T-helper 1 cell treated with Interleukin-12 subunit alpha and Interleukin-12 subunit beta and Interleukin-4 antibody, amounts not matched to agents 30 ng/mL and 1 ng/mL, for 36 hours (primary cell): ENCODE measurements around the gene NPC1. TPM values are rescaled to one million over a fixed set of nuclear protein-coding genes. Genes with fewer than 3 reads are reported as not detected.
"Not testable (repeated sequence)": the region's sequence is repeated elsewhere in the genome, so short reads cannot be mapped to it uniquely, and the experiment has no call there.

ENCODE experiments used
- intact Hi-C: fragments of 100-400 bp; cut with micrococcal nuclease; formaldehyde crosslinking; loops from one replicate; pipeline ENCODE4 v1.15.1; 2024
- total RNA-seq: library from RNA; stranded (reverse); gene quantifications from 2 replicates; pipeline ENCODE4 v1.2.3, GENCODE V29; 2022

NPC1 gene
- total RNA-seq, result 47.6 and 50.9 TPM in 2 replicates

DNA sequence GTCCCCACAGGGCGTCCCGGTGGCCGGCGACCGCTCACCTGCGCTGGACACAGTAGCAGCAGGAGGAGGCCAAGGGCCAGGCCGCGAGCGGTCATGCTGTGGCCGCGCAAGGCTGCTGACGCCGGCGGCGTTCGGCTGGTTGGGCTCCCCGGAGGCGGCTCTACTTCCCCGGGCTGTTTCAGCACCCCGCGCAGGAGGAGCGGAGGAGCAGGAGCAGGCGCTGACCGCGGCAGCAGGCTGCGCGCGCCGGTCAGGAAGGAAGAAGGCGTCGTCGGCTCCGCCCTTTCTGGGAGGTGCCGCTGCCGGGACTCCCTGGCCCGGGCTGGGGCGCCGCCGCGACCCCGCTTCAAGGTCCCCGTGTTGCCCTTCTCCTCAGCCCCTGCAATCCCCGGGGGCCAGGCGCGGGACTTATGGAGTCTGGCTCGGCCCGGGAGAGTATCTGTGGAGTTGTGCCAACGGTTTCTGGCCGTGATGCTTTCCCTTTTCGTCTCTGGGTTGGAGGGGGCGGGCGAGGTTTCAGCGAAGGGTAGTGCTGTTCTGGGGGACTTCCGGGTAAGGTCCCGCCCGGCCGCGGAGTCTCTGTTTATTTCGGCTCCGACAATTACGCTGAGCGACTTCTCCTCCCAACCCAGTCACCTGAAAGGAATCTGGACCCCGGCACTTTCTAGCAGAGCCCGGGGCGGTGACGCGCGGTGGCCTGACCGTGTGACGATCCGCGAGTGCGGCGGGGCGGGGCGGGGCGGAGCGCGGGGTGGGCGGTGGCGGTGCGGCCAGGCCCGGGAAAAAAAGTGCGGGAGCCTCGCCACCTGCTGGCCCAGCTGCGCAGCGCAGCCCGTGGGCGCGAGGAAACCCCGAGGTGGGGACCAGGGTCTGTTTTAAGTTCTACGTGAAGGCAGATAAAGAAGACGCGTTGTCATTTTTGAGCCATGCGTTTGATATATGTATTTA, at the start of gene NPC1:
NPC1 (minus strand) TSS at position 258 of the 948 bp plus-strand sequence; CDS start at position 95, 163 bp downstream.
- intact Hi-C loops, result loop anchor here (1.0 to 10.0 kb wide), 16 partner anchors 16 to 1882 kb away; partner anchors contain the start of genes ABHD3, CABLES1, OSBPL1A and RBBP8

DNA sequence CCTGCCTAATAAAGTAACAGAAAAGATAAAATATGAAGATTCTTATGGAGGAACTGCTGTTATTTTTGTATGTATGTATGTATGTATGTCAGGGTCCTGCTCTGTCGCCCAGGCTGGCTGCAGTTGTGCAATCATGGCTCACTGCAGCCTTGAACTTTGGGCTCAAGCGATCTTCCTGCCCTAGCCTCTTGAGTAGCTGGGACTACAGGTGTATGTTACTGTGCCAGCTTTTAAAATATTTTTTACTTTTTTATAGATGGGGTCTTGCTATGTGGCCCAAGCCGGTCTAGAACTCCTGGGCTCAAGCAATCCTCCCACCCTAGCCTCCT, 49.7 kb upstream of the NPC1 start:
- intact Hi-C loops, result no loop called here

DNA sequence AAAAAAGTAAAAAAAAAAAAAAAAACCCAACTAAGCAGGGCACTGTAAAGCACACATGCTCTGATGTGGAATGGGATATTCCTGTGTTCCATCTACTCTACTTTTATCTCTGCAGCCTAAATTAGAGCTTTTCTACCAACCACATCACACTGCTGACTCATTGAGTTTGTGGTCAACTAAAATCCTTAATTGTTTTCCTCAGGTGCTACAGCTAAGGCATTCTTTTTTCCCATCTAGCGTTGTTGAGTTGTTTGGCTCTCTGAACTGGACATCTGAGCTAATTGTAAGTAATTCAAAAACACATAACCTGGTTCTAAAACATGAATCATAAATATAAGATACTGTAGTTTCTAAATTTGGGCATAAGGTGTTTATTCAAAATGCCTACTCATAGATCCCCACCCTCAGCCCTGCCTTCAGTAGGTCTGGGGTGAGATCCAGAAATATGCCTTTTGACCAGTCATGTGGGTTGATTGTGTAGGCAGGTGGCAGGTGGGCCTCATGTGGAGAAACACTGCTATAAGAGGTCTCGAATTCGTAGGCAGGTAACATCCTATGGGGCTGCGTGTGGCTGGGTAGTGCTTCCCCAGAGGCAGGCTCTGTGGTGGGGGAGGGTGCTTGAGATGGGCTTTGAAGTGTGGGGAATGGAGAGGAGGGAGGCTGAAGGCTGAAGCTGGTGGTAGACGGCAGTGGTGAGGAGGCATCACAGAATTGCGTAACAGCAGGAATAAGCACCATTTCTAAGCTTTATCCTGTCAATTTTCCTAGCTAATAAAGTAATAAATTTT, 49.2 kb upstream of the NPC1 start:
- intact Hi-C loops, result no loop called here

DNA sequence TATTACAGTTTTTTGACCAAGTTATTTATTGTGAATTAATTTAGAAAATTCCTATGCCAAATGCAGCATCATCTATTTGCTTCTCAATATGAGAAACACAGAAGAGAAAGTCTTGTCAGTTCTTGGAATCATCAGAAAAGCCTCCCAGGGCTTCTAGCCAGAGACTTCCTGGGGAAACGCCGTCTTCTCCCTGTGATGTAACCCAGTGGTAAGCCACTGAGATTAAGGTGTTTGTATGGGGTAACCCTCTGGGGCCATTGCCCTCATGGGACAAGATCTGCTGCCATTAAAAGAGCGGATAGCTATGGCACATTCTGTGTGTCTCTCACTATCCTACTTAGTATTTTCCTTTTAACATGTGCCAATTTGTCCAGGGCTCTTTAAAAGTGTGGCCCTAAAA, 48.4 kb upstream of the NPC1 start:
- intact Hi-C loops, result no loop called here

DNA sequence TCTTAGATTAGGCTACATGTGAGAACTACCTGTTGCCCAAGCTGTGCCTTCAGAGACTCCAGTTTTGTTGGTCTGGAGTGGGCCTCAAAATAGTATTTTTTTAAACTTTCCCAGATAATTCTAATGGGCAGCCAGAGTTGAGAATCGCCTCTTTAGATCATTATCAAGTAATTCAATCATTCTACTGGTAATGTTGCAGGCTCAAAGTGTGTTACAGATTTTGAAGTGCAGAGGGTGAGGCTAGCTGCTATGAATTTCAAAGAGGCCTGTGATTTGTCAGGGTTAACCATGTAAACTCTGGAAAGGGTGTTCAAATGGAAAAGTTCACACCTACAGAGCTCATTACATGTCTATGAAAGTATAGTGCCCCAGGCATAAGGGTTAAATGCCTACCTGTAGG, 46.3 kb upstream of the NPC1 start:
- intact Hi-C loops, result no loop called here

DNA sequence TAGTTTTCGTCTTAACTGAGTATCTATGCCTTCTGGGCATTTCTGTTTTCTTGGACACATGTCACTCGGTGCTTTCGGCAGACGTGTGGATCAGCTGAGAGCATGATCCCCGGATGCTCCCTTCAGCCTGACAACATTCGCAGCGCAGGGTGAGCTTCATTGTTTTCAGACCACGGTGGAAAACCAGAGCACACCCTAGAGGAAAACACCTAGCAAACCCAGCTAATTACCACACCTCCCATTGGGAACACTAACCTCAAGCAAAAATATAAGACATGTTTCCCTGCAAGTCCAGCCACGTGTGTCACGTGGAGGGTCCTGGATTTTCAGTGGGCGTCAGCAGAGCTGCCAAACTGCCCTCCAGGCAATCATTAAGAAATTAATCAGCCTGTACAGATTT, 45.4 kb upstream of the NPC1 start:
- intact Hi-C loops, result no loop called here

DNA sequence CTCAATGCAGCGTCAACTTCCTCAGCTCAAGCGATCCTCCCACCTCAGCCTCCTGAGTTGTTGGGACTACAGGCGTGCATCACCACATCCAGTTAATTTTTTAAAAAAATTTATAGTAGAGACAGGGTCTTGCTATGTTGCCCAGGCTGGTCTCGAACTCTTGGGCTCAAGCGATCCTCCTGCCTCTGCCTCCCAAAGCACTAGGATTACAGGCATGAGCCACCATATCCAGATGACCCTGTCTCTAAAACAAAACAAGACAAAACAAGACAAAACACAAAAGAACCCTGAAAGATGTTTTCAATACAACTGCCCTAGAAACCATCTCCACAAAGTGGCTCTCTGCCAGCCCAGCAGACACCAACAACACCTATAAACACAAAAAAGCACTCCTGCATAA, 45.0 kb upstream of the NPC1 start:
- intact Hi-C loops, result no loop called here

DNA sequence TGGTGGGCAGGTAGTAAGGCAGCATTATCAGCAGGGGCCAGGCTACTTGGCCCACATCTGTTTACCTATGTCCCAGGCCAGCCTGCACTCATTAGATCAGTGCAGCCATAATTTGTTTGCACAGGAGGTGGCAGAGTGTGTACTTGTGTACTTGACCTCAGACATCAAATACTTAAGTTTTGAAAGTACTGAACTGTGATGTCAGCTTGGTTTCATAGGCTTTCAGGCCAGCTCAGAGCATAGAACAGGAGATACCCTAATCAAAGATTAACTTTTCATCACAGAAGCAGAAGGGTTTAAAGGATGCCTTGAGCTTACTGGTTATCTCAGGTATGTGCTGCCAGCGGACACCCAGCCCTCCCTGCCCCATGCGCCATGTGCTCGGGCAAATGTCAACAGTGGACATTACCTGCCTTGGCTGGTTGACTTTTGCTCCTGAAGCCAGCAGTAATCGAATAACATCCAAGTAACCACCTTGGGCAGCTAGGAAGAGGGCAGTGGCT, 43.2 kb upstream of the NPC1 start:
- intact Hi-C loops, result no loop called here

DNA sequence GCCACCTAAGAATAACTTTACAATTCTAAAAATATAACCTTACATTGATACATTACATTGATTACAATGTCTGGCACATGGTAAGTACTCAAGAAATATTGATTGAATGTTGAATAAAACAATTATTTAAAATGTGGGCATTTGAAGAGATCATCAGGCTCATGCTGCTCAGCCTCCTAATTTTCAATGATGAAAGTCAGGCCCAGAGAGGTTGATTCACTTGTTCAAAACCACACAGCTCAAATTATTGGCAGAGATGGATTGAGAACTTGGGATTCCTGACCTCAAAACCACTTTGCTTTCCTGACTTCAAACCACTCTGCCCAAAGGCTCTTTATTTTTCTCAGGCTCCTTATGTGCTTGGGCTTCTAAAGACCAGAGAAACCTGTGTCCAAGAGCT, 41.7 kb upstream of the NPC1 start:
- intact Hi-C loops, result no loop called here

DNA sequence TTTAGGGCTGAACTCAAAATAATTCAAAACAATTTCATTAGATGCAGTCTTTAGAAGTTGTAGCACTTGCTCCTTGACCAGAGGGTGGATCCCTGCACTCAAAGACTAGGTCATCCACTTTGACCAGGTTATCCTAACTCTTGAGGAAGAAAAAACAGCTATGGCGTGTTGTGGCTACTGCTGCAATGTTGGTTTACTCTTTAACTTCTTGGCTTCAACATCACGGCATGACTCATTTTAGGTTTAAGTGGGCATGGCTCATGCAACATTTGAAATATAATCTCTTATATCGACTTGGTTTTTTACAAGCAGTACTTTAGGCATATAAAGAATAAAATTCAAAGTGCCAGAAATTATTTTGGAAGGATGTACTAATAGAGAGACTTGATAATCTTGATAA, 41.0 kb upstream of the NPC1 start:
- intact Hi-C loops, result no loop called here

DNA sequence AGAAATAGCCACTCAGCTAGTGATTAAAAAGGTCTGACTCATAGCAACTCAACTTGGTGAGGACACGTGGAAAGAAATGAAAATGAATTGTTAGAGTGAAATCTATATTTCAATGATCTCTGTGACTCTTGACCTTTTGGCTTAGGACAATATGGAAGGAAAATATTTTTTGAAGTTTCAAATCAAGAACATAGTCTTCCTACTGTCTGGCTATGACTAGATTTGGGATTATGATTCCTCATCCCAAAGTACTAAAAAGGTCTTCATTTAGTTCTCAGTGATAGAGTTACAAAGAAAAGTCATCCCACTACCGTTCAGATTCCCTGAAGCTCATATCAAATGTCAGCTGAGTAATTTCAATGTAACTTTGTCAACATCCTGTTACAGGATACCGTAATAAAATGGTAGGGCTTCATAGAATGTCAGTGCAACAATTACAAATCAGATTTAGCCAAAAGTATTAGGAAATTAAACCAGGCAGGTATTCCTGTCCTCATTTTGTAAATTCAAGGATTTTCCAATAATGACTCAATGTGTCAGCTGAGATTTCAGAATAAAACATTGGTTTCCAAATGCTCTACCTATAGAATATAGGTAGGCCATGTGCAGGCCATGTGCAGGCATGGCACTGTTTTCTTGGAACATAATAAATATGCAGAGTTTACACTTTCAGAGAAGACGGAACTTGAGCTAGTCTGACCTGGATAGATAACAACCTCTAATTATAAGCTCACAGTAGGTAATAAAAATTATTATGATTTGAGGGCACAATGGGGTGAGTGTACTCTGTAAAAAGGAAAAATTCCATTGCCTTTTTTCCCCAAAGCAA, 40.4 kb upstream of the NPC1 start:
- intact Hi-C loops, result no loop called here

DNA sequence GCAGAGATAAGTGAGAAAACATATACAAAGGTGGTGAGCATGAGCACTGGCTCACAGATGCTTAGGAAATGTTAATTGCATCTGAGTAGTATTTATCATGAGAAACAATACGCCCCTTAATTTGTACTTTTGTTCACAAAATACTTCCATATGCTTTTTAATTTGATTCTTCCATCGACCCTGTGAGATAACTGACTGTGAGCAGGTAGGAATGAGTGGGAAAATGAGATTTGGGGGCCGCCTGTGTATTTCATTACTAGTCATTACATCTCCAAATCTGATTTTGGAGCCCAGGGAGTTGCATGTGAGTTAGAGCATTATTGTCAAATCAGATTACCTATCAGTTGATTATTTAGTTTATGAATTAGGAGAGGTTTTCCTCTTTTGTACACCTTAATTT, 36.7 kb upstream of the NPC1 start:
- intact Hi-C loops, result loop anchor here (2.0 kb wide), 2 partner anchors 40 to 386 kb away; partner anchors contain the start of gene ANKRD29

DNA sequence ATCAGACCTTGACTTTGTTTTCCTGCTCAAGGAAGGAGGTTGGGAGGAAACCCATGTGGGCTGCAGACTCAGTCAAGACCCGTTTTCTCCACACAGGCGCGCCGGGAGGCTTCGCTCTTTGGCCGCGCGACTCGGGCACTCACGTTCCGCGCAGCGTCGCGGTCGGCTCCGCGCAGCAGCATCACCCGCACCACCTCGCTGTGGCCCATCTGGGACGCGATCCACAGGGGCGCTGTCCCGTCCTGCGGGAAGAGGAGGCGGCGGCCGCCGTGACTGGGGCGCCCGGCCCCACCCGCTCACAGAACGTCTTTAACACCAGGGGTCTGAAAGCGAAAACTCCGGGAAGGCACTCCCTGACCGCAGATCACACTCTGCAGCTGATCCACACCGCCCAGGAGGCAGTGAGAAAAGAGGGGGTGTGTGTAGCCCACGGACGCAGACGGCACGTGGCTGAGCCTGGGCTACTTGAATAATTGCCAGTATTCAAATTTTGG, 33.1 kb upstream of the NPC1 start:
- intact Hi-C loops, result no loop called here

DNA sequence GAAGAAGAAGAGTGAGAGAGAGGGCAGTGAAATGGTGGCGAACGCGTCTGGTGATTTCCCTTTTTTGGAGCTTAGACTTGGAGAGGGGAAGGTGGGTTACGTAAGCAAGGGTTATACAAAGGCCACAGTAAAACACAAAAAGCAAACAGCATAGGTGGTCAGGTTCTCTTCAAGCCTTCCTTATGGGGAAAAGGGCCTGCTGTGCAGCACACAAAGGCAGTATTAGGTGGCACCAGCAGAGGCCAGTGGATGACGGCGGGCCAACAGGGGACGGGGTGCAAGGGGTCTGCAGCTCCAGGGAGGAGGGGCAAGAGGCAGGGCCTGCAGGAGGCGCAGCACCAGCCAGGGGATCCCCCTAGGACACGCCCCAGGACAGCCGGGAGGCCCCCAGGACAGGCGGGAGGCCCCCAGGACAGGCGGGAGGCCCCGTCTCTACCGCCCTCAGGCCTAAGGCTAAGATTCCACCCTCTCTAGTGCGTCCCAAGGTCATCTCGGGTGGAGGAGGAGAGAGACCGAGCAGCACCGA, 32.6 kb upstream of the NPC1 start:
- intact Hi-C loops, result no loop called here

DNA sequence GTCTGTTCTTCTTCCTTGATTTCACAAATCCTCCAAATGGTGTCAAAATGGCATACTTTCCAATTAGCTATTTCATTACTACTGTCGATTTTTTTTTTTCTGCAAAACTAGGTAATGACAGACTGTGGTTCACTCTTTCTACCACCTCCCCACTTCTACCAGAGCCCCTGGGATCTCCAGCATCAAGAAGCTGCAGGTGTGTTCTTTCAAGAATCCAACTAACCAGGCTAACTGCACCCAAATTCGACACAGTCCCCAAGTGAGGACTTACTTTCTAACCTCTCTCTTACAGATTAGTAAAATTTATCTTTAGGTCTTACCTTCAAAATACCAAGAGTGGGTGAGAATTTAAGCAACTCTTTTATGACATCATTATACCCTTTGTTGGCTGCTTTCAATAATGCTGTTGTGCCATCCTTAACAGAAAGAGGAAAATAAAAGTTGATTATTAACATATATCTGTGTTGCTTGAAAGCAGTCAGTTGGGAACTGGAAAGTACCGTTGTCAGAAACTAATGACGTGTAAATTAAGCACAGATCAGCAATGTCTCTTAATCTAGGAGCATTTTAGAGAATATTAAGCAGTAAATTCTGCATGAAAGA, 31.2 kb upstream of the NPC1 start:
- intact Hi-C loops, result no loop called here

DNA sequence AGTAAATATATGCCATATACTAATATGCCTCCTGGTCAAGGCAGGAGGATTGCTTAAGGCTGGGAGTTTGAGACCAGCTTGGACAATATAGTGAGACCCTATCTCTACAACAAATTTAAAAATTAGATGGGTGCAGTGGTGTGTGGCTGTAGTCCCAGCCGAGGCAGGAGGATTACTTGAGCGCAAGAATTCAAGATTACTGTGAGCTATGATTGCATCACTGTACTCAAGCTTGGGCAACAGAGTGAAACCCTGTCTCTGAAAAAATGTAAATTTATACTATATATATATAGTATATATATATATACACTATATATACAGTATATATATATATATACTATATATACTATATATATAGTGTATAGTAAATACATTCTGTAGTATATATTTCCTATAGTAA, 30.0 kb upstream of the NPC1 start:
- intact Hi-C loops, result no loop called here

DNA sequence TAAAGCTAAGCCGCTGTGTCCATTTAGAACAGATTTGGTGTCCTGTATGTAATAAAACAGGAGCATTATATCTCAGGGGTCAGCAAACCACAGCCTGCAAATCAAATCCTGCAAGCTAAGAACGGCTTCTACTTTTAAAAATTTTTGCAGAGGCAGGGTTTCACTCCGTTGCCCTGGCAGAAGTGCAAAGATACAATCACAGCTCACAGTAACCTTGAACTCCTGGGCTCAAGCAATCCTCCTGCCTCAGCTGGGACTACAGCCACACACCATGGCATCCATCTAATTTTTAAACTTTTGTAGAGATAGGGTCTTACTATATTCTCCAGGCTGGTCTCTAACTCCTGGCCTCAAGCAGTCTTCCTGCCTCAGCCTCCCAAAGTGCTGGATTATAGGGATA, 28.6 kb upstream of the NPC1 start:
- intact Hi-C loops, result no loop called here

DNA sequence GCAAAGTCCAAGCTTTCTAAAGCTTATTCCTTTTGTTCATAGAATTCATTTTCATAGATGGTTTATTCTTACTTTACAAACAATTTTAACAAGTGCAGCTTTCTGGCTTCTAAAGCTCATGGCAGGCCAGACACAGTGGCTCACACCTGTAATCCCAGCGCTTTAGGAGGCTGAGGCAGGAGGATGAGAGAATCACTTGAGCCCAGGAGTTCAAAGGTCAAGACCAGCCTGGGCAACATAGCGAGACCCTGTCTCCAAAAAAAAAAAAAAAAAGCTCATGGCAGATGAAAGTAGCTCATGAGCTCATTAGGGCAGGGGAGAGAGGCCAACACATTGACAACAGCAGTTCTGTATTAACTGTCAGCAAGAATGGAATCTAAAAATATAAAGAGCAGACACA, 28.1 kb upstream of the NPC1 start:
- intact Hi-C loops, result no loop called here

DNA sequence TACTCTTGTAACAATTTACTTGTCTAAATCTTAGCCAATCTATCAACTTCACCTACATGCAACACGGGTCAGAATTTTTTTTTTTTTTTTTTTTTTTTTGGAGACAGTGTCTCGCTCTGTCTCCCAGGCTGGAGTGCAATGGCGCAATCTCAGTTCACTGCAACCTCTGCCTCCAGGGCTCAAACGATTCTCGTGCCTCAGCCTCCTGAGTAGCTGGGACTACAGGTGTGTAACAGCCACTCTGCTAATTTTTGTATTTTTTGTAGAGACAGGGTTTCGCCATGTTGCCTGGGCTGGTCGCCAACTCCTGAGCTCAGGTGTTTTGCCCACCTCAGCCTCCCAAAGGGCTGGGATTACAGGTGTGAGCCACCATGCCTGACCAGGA, 26.8 kb upstream of the NPC1 start:
- intact Hi-C loops, result not testable (repeated sequence)

DNA sequence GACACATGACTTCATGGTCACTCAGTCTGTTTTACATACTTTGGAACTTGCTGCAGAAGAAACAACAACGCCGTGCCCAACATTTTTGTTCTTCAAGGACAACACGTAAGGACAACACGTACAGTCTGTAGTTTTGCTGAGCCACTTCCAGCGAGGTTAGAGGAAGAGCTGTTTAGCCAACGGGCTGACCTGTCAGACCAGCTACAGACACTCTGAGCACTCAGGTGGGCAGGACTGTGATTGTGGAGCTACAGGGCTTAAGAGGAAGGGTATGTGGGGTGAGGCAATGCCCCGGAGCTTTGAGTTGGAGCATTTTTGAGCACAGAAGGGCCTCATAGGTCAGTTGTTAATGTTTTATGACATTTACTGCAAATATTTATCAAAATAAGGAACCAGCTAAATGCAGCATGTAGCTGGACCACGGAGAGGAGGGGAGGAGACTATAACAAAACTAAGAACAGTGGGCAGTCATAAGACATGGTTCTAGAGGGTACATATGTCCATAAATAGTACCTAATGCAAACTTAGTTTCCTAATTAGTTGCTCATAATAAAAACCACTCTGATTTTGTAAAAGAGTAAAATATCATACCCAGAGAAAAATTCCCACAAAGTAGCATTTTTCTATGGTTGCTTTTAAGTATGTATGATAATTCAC, 26.3 kb upstream of the NPC1 start:
- intact Hi-C loops, result no loop called here
